ENCODE results near the gene TRIM54.
"Not testable (repeated sequence)": the region's sequence is repeated elsewhere in the genome, so short reads cannot be mapped to it uniquely, and the experiment has no call there.

The TRIM54 gene

GRCh38 chr2:27313882-27314645 is 31.8 kb downstream of the TRIM54 start:
- no peak for DNase-seq (ENCODE audit: low spot score)

GRCh38 chr2:27314709-27315108 is 32.5 kb downstream of the TRIM54 start:
- DNase-seq (ENCODE audit: low spot score), result no peak

- DNase-seq (ENCODE audit: low spot score), result no peak
These were observed 32.9 kb downstream of the TRIM54 start for GRCh38 chr2:27315122-27315521.

GRCh38 chr2:27316655-27317412 is 34.6 kb downstream of the TRIM54 start:
- DNase-seq (ENCODE audit: low spot score), result no peak

GRCh38 chr2:27319839-27320238 is 37.6 kb downstream of the TRIM54 start:
- DNase-seq (ENCODE audit: low spot score), result not testable (repeated sequence)

- DNase-seq (ENCODE audit: low spot score), result peak; percentile 97
These were observed 38.8 kb downstream of the TRIM54 start for GRCh38 chr2:27320958-27321543.

GRCh38 chr2:27322301-27322765 is 40.1 kb downstream of the TRIM54 start:
- DNase-seq (ENCODE audit: low spot score), result peak; percentile 59

GRCh38 chr2:27322766-27323595 is 40.8 kb downstream of the TRIM54 start, which contains the start of gene MPV17:
Gene MPV17, minus strand, starts transcription at chr2:27323097. Its CDS starts 580 bp downstream, at chr2:27322517.
- DNase-seq (ENCODE audit: low spot score), result peak; percentile 84

- peak; percentile 10 for DNase-seq (ENCODE audit: low spot score)
These were observed 41.5 kb downstream of the TRIM54 start for GRCh38 chr2:27323596-27324285.

GRCh38 chr2:27324720-27325119 is 42.5 kb downstream of the TRIM54 start:
- DNase-seq (ENCODE audit: low spot score), result no peak

- no peak for DNase-seq (ENCODE audit: low spot score)
These were observed 53.1 kb downstream of the TRIM54 start for GRCh38 chr2:27335311-27335710.

- no peak for DNase-seq (ENCODE audit: low spot score)
These were observed 53.9 kb downstream of the TRIM54 start for GRCh38 chr2:27336173-27336572.

GRCh38 chr2:27347641-27348040 is 65.4 kb downstream of the TRIM54 start:
- no peak for DNase-seq (ENCODE audit: low spot score)

GRCh38 chr2:27350106-27350693 is 68.0 kb downstream of the TRIM54 start:
- DNase-seq (ENCODE audit: low spot score), result no peak

GRCh38 chr2:27351802-27352598 is 69.8 kb downstream of the TRIM54 start:
- no peak for DNase-seq (ENCODE audit: low spot score)

- DNase-seq (ENCODE audit: low spot score), result not testable (repeated sequence)
These were observed 71.1 kb downstream of the TRIM54 start for GRCh38 chr2:27353386-27353761.

- DNase-seq (ENCODE audit: low spot score), result no peak
These were observed 71.8 kb downstream of the TRIM54 start for GRCh38 chr2:27353762-27354596.

- no peak for DNase-seq (ENCODE audit: low spot score)
These were observed 72.3 kb downstream of the TRIM54 start for GRCh38 chr2:27354597-27354927.

- DNase-seq (ENCODE audit: low spot score), result peak; percentile 74
These were observed 73.8 kb downstream of the TRIM54 start for GRCh38 chr2:27356056-27356381.

Data from kidney capillary endothelial cell (primary cell).